GM19438 (cell line): ENCODE measurements around the gene L1TD1.
"Not testable (repeated sequence)": the region's sequence is repeated elsewhere in the genome, so short reads cannot be mapped to it uniquely, and the experiment has no call there.

Experiments used
- ATAC-seq: cut with Tn5 transposase; IDR thresholded peaks from one replicate; pipeline ENCODE4 v1.9.1; 2021; ENCODE audit warnings: low read depth; ENCODE audit not compliant: unreplicated experiment

Gene L1TD1

DNA sequence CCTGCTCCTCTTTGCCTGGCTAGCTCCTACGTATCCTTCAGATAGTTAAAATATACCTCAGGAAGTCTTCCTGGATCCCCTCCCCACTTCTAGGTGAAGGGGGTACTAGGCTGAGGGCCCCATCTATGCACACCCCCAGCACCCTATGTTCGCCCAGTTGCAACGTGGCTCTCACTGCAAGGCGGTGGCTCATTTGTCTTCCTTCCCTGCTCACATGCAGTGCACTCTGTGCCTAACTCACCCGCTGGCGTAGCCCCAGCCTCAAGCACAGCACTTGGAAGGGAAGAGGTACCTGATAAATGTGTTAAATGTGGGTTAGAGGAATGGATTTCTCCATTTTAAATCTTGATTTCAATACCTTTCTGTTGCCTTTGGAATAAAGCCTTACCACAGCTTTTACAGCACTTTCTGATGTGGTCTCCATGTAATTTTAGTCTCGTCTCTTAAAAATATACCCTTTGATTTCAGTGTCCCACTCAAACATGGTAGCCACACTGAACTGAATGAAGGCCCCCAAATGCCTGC, 39.3 kb downstream of the L1TD1 start:
- ATAC-seq: no peak

GRCh38 chr1:62234688-62235087, 40.0 kb downstream of the L1TD1 start:
- ATAC-seq: no peak

DNA sequence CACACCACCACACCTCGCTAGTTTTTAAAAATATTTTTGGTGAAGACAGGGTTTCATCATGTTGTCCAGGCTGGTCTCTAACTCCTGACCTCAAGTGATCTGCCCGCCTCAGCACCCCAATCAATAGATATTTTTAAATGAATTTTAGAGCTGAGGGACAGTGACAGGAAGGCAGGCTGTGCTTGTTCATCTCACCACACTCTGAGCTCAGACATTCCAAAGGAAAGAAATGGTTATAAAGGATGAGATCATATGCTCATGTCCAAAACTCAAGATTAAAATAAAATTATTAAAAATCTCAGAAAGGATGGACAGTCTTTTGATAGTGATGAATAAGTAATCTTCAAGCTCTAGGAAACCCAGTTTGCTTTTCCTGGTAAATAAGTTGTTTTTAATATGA, 40.9 kb downstream of the L1TD1 start:
- ATAC-seq: no peak

- no peak for ATAC-seq
These were observed 42.7 kb downstream of the L1TD1 start for GRCh38 chr1:62237361-62237760.

- ATAC-seq: no peak
These were observed 43.3 kb downstream of the L1TD1 start for GRCh38 chr1:62237950-62238374.

DNA sequence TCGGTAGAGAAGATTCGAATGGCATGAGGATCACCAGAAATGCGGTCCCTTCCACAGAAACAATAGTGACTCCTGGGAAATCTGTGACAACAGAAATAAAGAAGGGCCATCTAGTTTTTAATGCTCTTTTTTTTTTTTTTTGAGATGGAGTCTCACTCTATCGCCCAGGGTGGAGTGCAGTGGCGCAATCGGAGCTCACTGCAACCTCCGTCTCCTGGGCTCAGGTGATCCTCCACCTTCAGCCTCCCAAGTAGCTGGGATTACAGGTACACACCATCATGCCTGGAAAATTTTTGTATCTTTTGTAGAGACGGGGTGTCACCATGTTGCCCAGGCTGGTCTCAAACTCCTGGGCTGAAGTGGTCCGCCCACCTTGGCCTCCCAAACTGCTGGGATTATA, 43.9 kb downstream of the L1TD1 start:
- ATAC-seq: no peak

GRCh38 chr1:62239652-62240403, 45.2 kb downstream of the L1TD1 start:
- not testable (repeated sequence) for ATAC-seq

GRCh38 chr1:62240651-62241370, 46.2 kb downstream of the L1TD1 start:
- no peak for ATAC-seq

DNA sequence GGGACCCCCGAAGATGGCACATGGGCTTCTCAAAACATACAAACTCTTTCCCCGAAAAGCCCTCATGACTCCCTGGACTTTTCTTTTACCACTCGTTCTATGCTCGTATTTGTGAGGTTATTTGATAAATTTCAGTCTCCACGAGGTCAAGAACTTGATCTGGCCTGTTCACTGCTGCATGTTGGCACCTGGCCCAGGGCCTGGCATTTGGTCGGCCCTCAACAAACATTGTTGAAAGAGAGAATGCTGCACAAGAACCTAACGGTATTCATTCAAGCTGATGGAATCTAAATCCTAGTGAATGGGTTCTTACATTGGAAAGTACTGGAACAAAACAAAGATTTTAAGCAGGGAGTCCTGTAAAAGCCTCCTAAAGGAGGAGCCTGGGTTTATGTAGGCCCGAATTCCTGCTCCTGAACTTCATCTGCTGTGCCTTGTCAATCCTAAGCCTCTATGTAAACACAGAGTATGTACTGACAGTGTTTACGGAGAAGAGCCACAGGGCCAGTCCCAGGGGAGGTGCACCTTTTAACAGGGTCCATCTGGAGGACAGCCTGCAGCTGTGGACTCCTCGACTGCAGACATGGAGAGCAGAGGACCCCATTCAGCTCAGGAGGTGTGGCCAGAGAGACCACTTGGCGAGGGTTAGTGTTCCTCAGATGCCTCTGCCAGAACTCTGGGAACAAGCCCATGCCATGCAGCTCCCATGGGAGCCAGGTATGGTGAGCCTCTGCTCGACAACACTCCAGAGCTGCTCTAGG, 46.9 kb downstream of the L1TD1 start:
- ATAC-seq: no peak

DNA sequence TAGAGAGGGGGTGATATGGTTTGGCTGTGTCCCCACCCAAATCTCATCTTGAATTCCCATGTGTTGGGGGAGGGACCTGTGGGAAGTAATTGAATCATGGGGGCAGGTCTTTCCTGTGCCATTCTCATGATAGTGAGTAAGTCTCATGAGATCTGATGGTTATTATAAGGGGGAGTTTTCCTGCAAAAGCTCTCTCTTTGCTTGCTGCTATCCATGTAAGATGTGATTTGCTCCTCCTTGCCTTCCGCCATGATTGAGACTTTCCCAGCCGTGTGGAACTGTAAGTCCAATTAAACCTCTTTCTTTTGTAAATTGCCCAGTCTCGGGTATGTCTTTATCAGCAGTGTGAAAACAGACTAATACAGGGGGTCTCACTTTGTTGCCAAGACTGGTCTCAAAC, 49.7 kb downstream of the L1TD1 start:
- not testable (repeated sequence) for ATAC-seq

- no peak for ATAC-seq
These were observed 50.6 kb downstream of the L1TD1 start for GRCh38 chr1:62245201-62245600.

DNA sequence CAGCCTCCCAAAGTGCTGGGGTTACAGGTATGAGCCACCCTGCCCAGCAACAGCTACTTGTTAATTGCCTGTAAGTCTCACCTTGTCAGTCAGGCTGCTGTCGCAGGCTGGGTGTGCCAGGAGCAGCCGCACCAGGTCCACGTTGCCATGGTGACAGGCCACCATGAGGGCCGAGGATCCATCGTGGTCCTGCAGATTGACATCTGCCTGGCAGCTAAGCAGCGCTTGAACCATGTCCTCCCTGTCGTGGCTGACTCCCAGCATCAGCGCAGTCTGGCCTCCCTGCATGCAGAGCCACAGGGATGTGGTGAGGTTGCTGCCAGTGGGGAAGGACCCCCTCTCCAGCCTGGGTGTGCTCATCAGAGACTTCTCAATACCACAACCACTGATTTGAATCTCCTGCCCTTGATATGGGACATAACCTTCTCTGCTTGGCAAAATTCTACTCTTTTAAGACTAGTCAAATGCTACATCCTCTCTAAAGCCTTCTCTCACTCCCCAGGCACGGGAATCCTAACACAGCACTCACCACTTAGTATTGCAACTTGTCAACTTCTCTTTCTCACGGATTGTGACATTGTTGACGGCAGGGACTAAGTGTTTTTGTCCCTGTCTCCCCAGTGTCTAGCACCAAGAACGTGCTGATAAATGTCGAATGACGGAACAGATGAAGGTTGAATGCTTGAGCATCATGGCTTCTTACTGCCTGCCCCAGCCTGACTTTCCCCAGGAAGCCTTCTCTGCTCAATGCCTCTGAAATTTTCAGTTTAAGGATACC, 52.9 kb downstream of the L1TD1 start:
- ATAC-seq: no peak

- ATAC-seq: no peak
These were observed 55.6 kb downstream of the L1TD1 start for GRCh38 chr1:62250126-62250726.

DNA sequence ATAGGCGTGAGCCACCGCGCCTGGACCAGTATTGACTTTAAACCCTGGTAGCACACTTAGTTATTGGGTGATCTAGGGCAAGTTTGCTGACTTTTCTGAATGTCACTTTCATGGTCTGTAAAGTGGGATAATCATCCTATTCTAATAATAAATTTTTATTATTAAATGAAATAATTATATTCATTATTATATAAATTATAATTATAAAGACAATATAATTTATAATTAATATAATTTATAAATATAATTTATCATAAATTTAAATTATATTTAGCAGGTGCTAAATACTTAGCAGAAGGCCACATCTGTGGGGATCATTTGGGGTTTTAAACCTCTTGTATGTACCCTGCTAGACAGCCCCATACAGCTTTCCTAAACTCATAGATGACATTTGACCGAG, 64.9 kb downstream of the L1TD1 start:
- no peak for ATAC-seq

GRCh38 chr1:62260688-62261087, 66.0 kb downstream of the L1TD1 start:
- ATAC-seq: no peak
